Stimulated activated CD4-positive, alpha-beta T cell treated with anti-CD3 and anti-CD28 coated beads, TNF-alpha, amount 100 ng/mL, for 48 hours (primary cell): ENCODE measurements around the gene GNAI1.
A peak's percentile ranks its signal among the peaks of the same experiment; 100 is the strongest.

Experiments used
- DNase-seq, 3 donors: peaks; one replicate each; pipeline ENCODE4 v3.0.0-alpha.2; 2020; ENCODE audit warnings: low read depth in 3 of 3

Gene GNAI1

GRCh38 chr7:80132594-80132993 lies 2.0 kb upstream of the GNAI1 start:
- no peak for DNase-seq

GRCh38 chr7:80133361-80134114 lies 1.1 kb upstream of the GNAI1 start:
- no peak for DNase-seq

- no peak for DNase-seq
Measured at GRCh38 chr7:80134115-80134535, 506 bp upstream of the GNAI1 start.

- DNase-seq, result peak in 1 of 3 donors; percentile 7
Measured at GRCh38 chr7:80135309-80136104, 876 bp downstream of the GNAI1 start.

GRCh38 chr7:80136261-80137055 lies 1.8 kb downstream of the GNAI1 start:
- no peak for DNase-seq

- no peak for DNase-seq
Measured at GRCh38 chr7:80137410-80137809, 2.8 kb downstream of the GNAI1 start.

- DNase-seq, result no peak
Measured at GRCh38 chr7:80139236-80139635, 4.6 kb downstream of the GNAI1 start.

GRCh38 chr7:80140388-80140787 lies 5.8 kb downstream of the GNAI1 start:
- DNase-seq, result no peak

- no peak for DNase-seq
Measured at GRCh38 chr7:80141376-80141775, 6.7 kb downstream of the GNAI1 start.

- DNase-seq, result no peak
Measured at GRCh38 chr7:80142853-80143580, 8.4 kb downstream of the GNAI1 start.

- DNase-seq, result no peak
Measured at GRCh38 chr7:80145780-80146422, 11.3 kb downstream of the GNAI1 start.

GRCh38 chr7:80146545-80147182 lies 12.0 kb downstream of the GNAI1 start:
- DNase-seq, result no peak

GRCh38 chr7:80147543-80148391 lies 13.1 kb downstream of the GNAI1 start:
- DNase-seq, result no peak

- DNase-seq, result no peak
Measured at GRCh38 chr7:80150611-80151273, 16.1 kb downstream of the GNAI1 start.

GRCh38 chr7:80151274-80151665 lies 16.6 kb downstream of the GNAI1 start:
- DNase-seq, result peak in 2 of 3 donors; percentile 13 to 25

- DNase-seq, result no peak
Measured at GRCh38 chr7:80153446-80153845, 18.8 kb downstream of the GNAI1 start.

GRCh38 chr7:80154656-80155333 lies 20.2 kb downstream of the GNAI1 start:
- DNase-seq, result no peak

GRCh38 chr7:80155374-80155773 lies 20.7 kb downstream of the GNAI1 start:
- no peak for DNase-seq
